Fibroblast of peridontal ligament (primary cell): ENCODE measurements around the gene NOL3.
"Not testable (repeated sequence)": the region's sequence is repeated elsewhere in the genome, so short reads cannot be mapped to it uniquely, and the experiment has no call there.

Source experiments
- DNase-seq: peaks from one replicate; pipeline ENCODE4 v3.0.0-alpha.2; 2010; ENCODE audit errors: extremely low read depth

NOL3 gene

GRCh38 chr16:67170168-67170948, at the start of gene NOL3:
Gene NOL3, plus strand, starts transcription at chr16:67170538.
- peak; percentile 77 for DNase-seq

GRCh38 chr16:67122799-67123198, 47.5 kb upstream of the NOL3 start:
- not testable (repeated sequence) for DNase-seq

- DNase-seq = no peak
Measured at GRCh38 chr16:67128417-67128816, 41.9 kb upstream of the NOL3 start.

- no peak for DNase-seq
Measured at GRCh38 chr16:67128887-67129286, 41.5 kb upstream of the NOL3 start.

GRCh38 chr16:67129422-67129821, 40.9 kb upstream of the NOL3 start:
- DNase-seq = no peak

- no peak for DNase-seq
Measured at GRCh38 chr16:67137605-67138004, 32.7 kb upstream of the NOL3 start.

GRCh38 chr16:67141391-67141790, 28.9 kb upstream of the NOL3 start:
- DNase-seq = no peak

- DNase-seq = no peak
Measured at GRCh38 chr16:67142342-67142741, 28.0 kb upstream of the NOL3 start.

GRCh38 chr16:67144943-67145342, 25.4 kb upstream of the NOL3 start:
- no peak for DNase-seq

GRCh38 chr16:67145746-67146145, 24.6 kb upstream of the NOL3 start:
- DNase-seq = no peak

GRCh38 chr16:67146523-67147357, 23.6 kb upstream of the NOL3 start:
- DNase-seq = peak; percentile 14

- no peak for DNase-seq
Measured at GRCh38 chr16:67147437-67148140, 22.7 kb upstream of the NOL3 start.

- no peak for DNase-seq
Measured at GRCh38 chr16:67148221-67148620, 22.1 kb upstream of the NOL3 start.

- DNase-seq = no peak
Measured at GRCh38 chr16:67148656-67149275, 21.6 kb upstream of the NOL3 start.

- no peak for DNase-seq
Measured at GRCh38 chr16:67149276-67150046, 20.9 kb upstream of the NOL3 start.

- DNase-seq = peak; percentile 55
Measured at GRCh38 chr16:67150047-67150832, 20.1 kb upstream of the NOL3 start.

GRCh38 chr16:67150833-67151396, 19.4 kb upstream of the NOL3 start, which contains the start of gene B3GNT9:
Gene B3GNT9, minus strand, starts transcription at chr16:67150998. Its CDS starts 513 bp downstream, at chr16:67150485.
- DNase-seq = peak; percentile 76

- DNase-seq = no peak
Measured at GRCh38 chr16:67151431-67152097, 18.8 kb upstream of the NOL3 start.

GRCh38 chr16:67154578-67155294, 15.6 kb upstream of the NOL3 start:
- DNase-seq = no peak
